CD4-positive, alpha-beta memory T cell (primary cell): ENCODE data around the gene SCN3B. TPM values are rescaled to one million over a fixed set of nuclear protein-coding genes. Genes with fewer than 3 reads are reported as not detected.
A peak's percentile ranks its signal among the peaks of the same experiment; 100 is the strongest.

Experiments used
- CTCF ChIA-PET: fragments of 350-600 bp; sonication (Branson Sonifier 250); formaldehyde crosslinking; loops from one replicate; lab custom pipeline; 2021; ENCODE audit warnings: inconsistent platforms; ENCODE audit not compliant: partially characterized antibody; lab: Charles Lee
- POLR2A ChIA-PET: fragments of 350-600 bp; sonication (Branson Sonifier 250); formaldehyde crosslinking; loops from one replicate; lab custom pipeline; 2021; ENCODE audit not compliant: partially characterized antibody; lab: Charles Lee
- DNase-seq, 5 donors: peaks; one replicate each; pipeline versions ENCODE4 v3.0.0 to v3.0.0-alpha.2; 2020 to 2022; ENCODE audit warnings: mixed read lengths in 1 of 5
- H3K27ac ChIP-seq: one replicate; pipeline ENCODE4 v1.7.0; 2013; ENCODE audit warnings: low read depth, low read length
- H3K27me3 ChIP-seq: 2 replicates; pipeline ENCODE4 v1.7.0; 2013; ENCODE audit warnings: mild to moderate bottlenecking, low read length, moderate library complexity; ENCODE audit not compliant: insufficient read depth
- H3K36me3 ChIP-seq: 2 replicates; pipeline ENCODE4 v1.7.0; 2013; ENCODE audit warnings: mild to moderate bottlenecking, low read length, moderate library complexity; ENCODE audit not compliant: insufficient read depth
- H3K4me1 ChIP-seq: 2 replicates; pipeline ENCODE4 v1.7.0; 2013; ENCODE audit warnings: mild to moderate bottlenecking, low read length, moderate library complexity; ENCODE audit not compliant: insufficient read depth
- H3K4me3 ChIP-seq, 2 donors: one replicate each; pipeline ENCODE4 v1.7.0; 2013; ENCODE audit warnings: low read length in 2 of 2, mild to moderate bottlenecking in 1 of 2
- H3K9me3 ChIP-seq, 2 donors: one replicate each; pipeline ENCODE4 v1.7.0; 2013; ENCODE audit warnings: low read length in 2 of 2, control low read depth in 1 of 2; ENCODE audit not compliant: control insufficient read depth in 1 of 2
- H3K27ac Mint-ChIP-seq, 7 donors: one replicate each; pipeline ENCODE4 v1.8.0; 2020 to 2021; ENCODE audit warnings: mixed read lengths in 7 of 7, mild to moderate bottlenecking in 6 of 7, inconsistent platforms in 3 of 7, moderate library complexity in 3 of 7
- H3K27me3 Mint-ChIP-seq, 2 donors: one replicate each; pipeline ENCODE4 v1.8.0; 2020 to 2021; ENCODE audit warnings: mixed read lengths in 2 of 2
- H3K36me3 Mint-ChIP-seq, 2 donors: one replicate each; pipeline ENCODE4 v1.8.0; 2020 to 2021; ENCODE audit warnings: mixed read lengths in 2 of 2, inconsistent platforms in 1 of 2, mild to moderate bottlenecking in 1 of 2
- H3K4me1 Mint-ChIP-seq, 4 donors: one replicate each; pipeline ENCODE4 v1.8.0; 2020 to 2021; ENCODE audit warnings: mixed read lengths in 4 of 4, mild to moderate bottlenecking in 1 of 4
- H3K4me3 Mint-ChIP-seq, 8 donors: one replicate each; pipeline ENCODE4 v1.8.0; 2020 to 2021; ENCODE audit warnings: mixed read lengths in 8 of 8, mild to moderate bottlenecking in 7 of 8, moderate library complexity in 6 of 8, inconsistent platforms in 3 of 8
- H3K9me3 Mint-ChIP-seq, 8 donors: one replicate each; pipeline ENCODE4 v1.8.0; 2020 to 2021; ENCODE audit warnings: mixed read lengths in 8 of 8, mild to moderate bottlenecking in 5 of 8, inconsistent platforms in 3 of 8, moderate library complexity in 1 of 8
- intact Hi-C: fragments of 100-400 bp; cut with micrococcal nuclease; formaldehyde crosslinking; loops from one replicate; pipeline ENCODE4 v1.15.1; 2023
- polyA plus RNA-seq, 2 donors: library from polyadenylated mRNA; unstranded; fragments of 300-500 nt; fragmentation: Illumina TruSeq; gene quantifications; one replicate each; pipeline ENCODE4 v1.2.3, GENCODE V29; 2021
- total RNA-seq, 2 experiments: library from RNA; stranded (reverse); gene quantifications; one replicate each; pipeline ENCODE4 v1.2.3, GENCODE V29; 2021

Gene SCN3B
- total and polyA plus RNA-seq, 4 experiments from 2014 or later = 0.05 TPM; not detected in 3

DNA sequence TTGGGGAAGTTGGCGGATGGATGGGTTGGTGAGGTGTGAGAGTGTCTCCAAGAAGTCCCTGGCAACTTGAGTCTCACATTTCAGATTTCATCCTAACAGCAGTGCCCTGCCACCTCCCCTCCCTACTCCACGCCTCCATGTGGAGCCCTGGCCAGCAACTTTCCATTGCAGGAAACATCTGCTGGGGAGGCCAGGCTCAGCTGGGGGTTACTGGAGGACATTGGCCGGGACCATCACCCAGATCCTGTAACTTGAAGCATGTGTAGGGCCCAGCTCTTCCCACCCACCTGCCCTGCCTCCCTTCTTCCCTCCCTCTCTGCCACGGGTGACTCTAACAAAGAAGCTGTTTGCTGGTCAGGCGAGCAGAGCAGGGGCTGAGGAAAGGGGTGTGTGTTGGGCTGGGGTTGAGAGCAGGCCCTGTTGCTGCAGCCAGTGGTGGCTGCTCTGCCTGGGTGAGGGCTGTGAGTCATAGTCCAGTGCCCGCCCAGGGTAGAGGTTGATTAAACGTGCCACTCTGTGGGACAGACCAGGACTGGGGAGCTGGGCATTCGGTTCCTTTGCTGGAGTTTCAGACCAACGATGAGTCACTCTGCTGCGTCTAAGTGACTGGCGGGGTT is 64.0 kb downstream of the SCN3B start:
- ChIA-PET POLR2A (no interaction called here), CTCF (interaction anchor here (0.8 to 1.2 kb wide), 2 partner anchors 10 to 14 kb away, joined by 3 to 4 read pairs; no protein-coding TSS in a partner anchor)
- H3K27me3 Mint-ChIP-seq = no peaks in the 10 kb centered on the region
- H3K36me3 ChIP-seq = no peaks in the 10 kb centered on the region
- H3K36me3 Mint-ChIP-seq = peaks cover 10 to 13% of the 10 kb centered on the region in 2 donors
- DNase-seq = no peak
- H3K4me3 Mint-ChIP-seq = no peak overlapping the region
- H3K4me3 ChIP-seq = no peak overlapping the region
- H3K27me3 ChIP-seq = no peaks in the 10 kb centered on the region
- no peaks in the 10 kb centered on the region for H3K9me3 ChIP-seq
- H3K27ac Mint-ChIP-seq = no peak overlapping the region
- H3K4me1 ChIP-seq = no peaks in the 10 kb centered on the region
- H3K27ac ChIP-seq = no peak overlapping the region
- intact Hi-C loops = no loop called here
- no peaks in the 10 kb centered on the region for H3K9me3 Mint-ChIP-seq
- no peaks in the 10 kb centered on the region for H3K4me1 Mint-ChIP-seq

DNA sequence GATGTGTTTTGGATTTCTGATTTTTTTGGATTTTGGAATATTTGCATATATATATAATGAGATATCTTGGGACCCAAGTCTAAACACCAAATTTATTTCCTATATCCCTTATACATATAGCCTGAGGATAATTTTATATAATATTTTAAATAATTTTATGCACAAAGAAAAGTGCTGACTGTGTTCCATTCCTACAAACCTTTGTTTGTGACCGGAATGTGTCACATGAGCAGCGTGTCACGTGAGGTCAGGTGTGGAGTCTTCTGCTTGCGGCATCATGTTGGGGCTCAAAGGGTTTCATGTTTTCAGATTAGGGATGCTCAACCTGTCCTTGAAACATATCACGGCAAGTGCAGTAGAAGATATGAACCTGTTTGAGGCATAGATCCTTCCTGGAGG is 65.6 kb downstream of the SCN3B start:
- Histone ChIP-seq H3K36me3 (no peaks in the 10 kb centered on the region), H3K4me1 (no peaks in the 10 kb centered on the region), H3K27me3 (no peaks in the 10 kb centered on the region), H3K27ac (no peak overlapping the region), H3K9me3 (no peaks in the 10 kb centered on the region), H3K4me3 (no peak overlapping the region)
- Mint-ChIP-seq H3K4me1 (no peaks in the 10 kb centered on the region), H3K27ac (no peak overlapping the region), H3K4me3 (no peak overlapping the region), H3K36me3 (peaks cover 4 to 6% of the 10 kb centered on the region in 2 donors), H3K9me3 (no peaks in the 10 kb centered on the region), H3K27me3 (no peaks in the 10 kb centered on the region)
- DNase-seq = no peak
- ChIA-PET POLR2A (no interaction called here), CTCF (no interaction called here)
- intact Hi-C loops = no loop called here

DNA sequence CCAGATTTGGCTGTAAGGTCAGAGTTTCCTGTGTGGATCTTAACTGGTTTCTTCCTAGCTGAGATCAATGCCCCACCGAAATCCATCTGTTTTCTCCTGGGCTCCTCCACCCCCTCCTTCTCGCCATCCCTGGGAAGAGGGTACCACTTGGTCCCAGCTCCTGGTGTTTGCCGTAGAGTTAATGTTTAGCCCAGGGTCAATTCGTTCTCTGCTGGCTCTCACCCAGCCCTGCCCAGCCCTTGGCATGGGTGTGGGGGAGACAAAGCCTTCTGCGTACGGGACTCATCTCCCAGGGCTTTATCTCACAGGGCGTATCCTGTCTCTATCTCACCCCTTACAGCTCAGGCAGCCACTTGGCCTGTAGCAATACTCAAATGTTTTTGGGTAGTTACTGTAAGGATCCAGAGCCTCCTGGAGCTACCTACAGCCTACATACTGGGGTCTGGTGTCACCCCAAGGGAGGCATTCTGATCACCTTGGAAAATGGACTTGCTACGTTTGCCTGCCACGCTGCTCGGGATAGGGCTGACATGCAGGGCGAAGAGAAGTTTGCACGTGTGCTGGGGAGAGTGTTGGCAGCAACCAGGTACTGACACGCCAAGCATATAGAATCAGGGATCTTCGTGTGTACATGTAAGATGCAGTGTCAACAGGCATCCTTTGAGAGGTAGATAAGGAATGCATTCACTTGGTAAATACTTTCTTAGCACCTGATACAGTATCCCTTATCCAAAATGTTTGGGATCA is 66.1 kb downstream of the SCN3B start:
- DNase-seq = no peak
- intact Hi-C loops = no loop called here
- Mint-ChIP-seq H3K27me3 (no peaks in the 10 kb centered on the region), H3K27ac (no peak overlapping the region), H3K9me3 (no peaks in the 10 kb centered on the region), H3K4me1 (no peaks in the 10 kb centered on the region), H3K36me3 (peaks cover 0 to 6% of the 10 kb centered on the region in 2 donors), H3K4me3 (no peak overlapping the region)
- Histone ChIP-seq H3K36me3 (no peaks in the 10 kb centered on the region), H3K27ac (no peak overlapping the region), H3K9me3 (no peaks in the 10 kb centered on the region), H3K4me3 (no peak overlapping the region), H3K27me3 (no peaks in the 10 kb centered on the region), H3K4me1 (no peaks in the 10 kb centered on the region)
- ChIA-PET CTCF (no interaction called here), POLR2A (no interaction called here)

DNA sequence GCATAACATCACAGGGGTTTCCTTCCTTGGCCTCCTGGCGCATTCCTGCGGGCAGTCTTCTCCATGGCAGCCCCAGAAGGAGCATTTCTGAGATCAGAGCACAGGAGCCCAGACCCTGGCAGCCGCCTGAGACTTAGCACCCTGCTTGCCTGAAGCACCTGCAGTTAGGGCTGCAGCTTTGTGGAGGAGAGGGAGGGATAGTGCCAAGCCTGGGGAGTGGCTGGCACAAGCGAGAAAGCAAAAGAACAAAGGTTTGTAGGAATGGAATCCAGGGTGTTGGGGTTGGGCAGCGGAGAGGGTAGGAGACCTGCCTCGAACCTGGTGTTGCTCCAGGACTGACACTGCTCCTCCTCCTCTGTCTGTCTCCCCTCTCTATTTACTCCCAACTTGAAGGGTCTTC is 66.9 kb downstream of the SCN3B start:
- ChIA-PET POLR2A (no interaction called here), CTCF (no interaction called here)
- no peaks in the 10 kb centered on the region for H3K27me3 ChIP-seq

DNA sequence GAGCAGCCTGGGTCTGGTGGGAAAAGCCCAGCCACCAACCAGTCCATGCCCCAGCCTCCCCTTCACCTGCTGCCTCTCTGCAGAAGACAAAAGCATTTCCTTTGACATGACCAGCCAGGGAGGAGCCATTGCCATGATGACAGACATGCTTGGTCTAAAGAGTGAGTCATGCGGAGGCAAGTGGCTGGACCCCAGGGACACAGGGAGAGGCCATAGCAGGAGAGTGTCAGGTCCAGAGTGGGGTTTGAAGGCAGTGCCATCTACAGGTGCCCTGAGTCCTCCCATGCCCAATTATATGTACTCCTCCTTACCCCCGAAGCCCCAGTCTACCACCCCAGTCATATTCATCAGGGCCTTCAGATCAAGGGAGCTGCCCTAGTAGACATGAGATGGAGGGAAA is 67.4 kb downstream of the SCN3B start:
- Mint-ChIP-seq H3K4me3 (no peak overlapping the region), H3K36me3 (peaks cover 0 to 6% of the 10 kb centered on the region in 2 donors), H3K27me3 (no peaks in the 10 kb centered on the region), H3K4me1 (peaks cover 0 to 2% (median 0%) of the 10 kb centered on the region in 4 donors), H3K9me3 (peaks cover 0 to 3% (median 0%) of the 10 kb centered on the region in 8 donors), H3K27ac (peak overlapping the region in 1 of 7 donors; percentile 31)
- no peak overlapping the region for H3K27ac ChIP-seq
- DNase-seq = no peak
- H3K36me3 ChIP-seq = no peaks in the 10 kb centered on the region
- H3K4me3 ChIP-seq = no peak overlapping the region
- intact Hi-C loops = no loop called here
- CTCF ChIA-PET = interaction anchor here (1.9 kb wide), 1 partner anchor 11 kb away, joined by 7 read pairs; no protein-coding TSS in a partner anchor
- no peaks in the 10 kb centered on the region for H3K9me3 ChIP-seq
- no peaks in the 10 kb centered on the region for H3K4me1 ChIP-seq
- POLR2A ChIA-PET = no interaction called here
- H3K27me3 ChIP-seq = no peaks in the 10 kb centered on the region

More for the DNA sequence above, 66.9 kb downstream of the SCN3B start:
- H3K27ac Mint-ChIP-seq = no peak overlapping the region
- H3K9me3 Mint-ChIP-seq = peaks cover 0 to 3% (median 0%) of the 10 kb centered on the region in 8 donors
- intact Hi-C loops = no loop called here
- no peaks in the 10 kb centered on the region for H3K27me3 Mint-ChIP-seq
- no peak overlapping the region for H3K27ac ChIP-seq
- H3K36me3 Mint-ChIP-seq = peaks cover 0 to 6% of the 10 kb centered on the region in 2 donors
- no peak overlapping the region for H3K4me3 Mint-ChIP-seq
- no peaks in the 10 kb centered on the region for H3K4me1 ChIP-seq
- no peak overlapping the region for H3K4me3 ChIP-seq
- DNase-seq = no peak
- H3K9me3 ChIP-seq = no peaks in the 10 kb centered on the region
- H3K4me1 Mint-ChIP-seq = peaks cover 0 to 2% (median 0%) of the 10 kb centered on the region in 4 donors
- H3K36me3 ChIP-seq = no peaks in the 10 kb centered on the region

DNA sequence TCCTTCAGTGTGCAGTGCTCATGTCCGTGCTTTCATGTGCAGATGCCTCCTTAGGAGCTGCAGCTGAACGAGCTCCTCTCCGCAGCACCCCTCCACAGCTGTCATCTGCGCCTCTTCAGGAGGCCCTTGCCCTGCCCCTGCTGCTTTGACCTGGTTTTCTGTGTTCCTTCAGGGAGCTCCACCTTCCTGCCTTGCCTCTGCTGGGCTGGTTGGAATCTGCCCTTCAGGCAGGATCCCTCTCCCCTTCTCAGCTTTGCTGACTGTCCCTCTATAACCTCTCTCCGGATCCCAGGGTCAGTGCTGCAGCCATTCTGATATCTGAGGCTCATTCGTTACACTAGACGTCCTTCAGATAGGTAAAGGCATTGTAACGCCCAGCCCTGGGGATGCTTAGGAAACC is 67.9 kb downstream of the SCN3B start:
- Mint-ChIP-seq H3K36me3 (peaks cover 0 to 6% of the 10 kb centered on the region in 2 donors), H3K27ac (peak overlapping the region in 1 of 7 donors; percentile 44), H3K4me1 (peaks cover 0 to 2% (median 0%) of the 10 kb centered on the region in 4 donors), H3K4me3 (no peak overlapping the region), H3K27me3 (no peaks in the 10 kb centered on the region), H3K9me3 (peaks cover 0 to 3% (median 0%) of the 10 kb centered on the region in 8 donors)
- Histone ChIP-seq H3K36me3 (no peaks in the 10 kb centered on the region), H3K9me3 (no peaks in the 10 kb centered on the region), H3K4me3 (no peak overlapping the region), H3K4me1 (no peaks in the 10 kb centered on the region), H3K27ac (no peak overlapping the region), H3K27me3 (no peaks in the 10 kb centered on the region)
- CTCF ChIA-PET = interaction anchor here (1.9 kb wide), 1 partner anchor 10 kb away, joined by 7 read pairs; no protein-coding TSS in a partner anchor
- intact Hi-C loops = no loop called here
- DNase-seq = no peak
- POLR2A ChIA-PET = no interaction called here

DNA sequence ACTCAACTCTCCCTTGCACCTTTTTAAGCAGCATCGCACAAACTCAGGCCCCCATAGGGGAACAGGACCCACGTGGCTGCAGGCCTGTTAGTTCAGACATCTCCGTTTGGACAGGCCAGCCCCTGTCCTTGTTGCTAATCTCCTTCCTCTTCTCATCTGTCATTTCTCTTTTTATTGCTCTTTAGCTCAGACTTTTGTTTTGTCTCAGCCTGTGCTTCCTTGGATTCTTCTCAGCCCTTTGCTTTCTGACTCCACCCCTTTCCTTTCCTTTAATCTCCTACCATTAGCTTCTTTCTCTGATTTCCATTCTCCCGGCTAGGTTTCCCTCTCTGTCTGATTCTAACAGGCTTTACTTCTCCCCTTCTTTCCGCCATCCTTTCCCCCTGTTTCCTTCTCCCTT is 68.7 kb downstream of the SCN3B start:
- no peaks in the 10 kb centered on the region for H3K9me3 ChIP-seq
- intact Hi-C loops = no loop called here
- POLR2A ChIA-PET = no interaction called here
- no peak overlapping the region for H3K4me3 ChIP-seq
- H3K36me3 Mint-ChIP-seq = peaks cover 0 to 2% of the 10 kb centered on the region in 2 donors
- no peaks in the 10 kb centered on the region for H3K27me3 Mint-ChIP-seq
- peaks cover 0 to 3% (median 0%) of the 10 kb centered on the region in 8 donors for H3K9me3 Mint-ChIP-seq
- H3K4me3 Mint-ChIP-seq = no peak overlapping the region
- peaks cover 0 to 7% (median 5%) of the 10 kb centered on the region in 4 donors for H3K4me1 Mint-ChIP-seq
- peaks cover 3% of the 10 kb centered on the region for H3K4me1 ChIP-seq
- no peaks in the 10 kb centered on the region for H3K27me3 ChIP-seq
- no peak for DNase-seq
- no peak overlapping the region for H3K27ac ChIP-seq
- no peak overlapping the region for H3K27ac Mint-ChIP-seq
- CTCF ChIA-PET = interaction anchor here (1.9 kb wide), 1 partner anchor 9 kb away, joined by 7 read pairs; no protein-coding TSS in a partner anchor
- no peaks in the 10 kb centered on the region for H3K36me3 ChIP-seq
